ENCODE measurements around the gene DRAXIN. TPM values are rescaled to one million over a fixed set of nuclear protein-coding genes. Genes with fewer than 3 reads are reported as not detected.

Gene DRAXIN
- total RNA-seq, 1 donor from 2014 or later: 0.11 TPM

GRCh38 chr1:11707621-11708276, 16.2 kb downstream of the DRAXIN start:
- intact Hi-C loops (cut with micrococcal nuclease): no loop called here

DNA sequence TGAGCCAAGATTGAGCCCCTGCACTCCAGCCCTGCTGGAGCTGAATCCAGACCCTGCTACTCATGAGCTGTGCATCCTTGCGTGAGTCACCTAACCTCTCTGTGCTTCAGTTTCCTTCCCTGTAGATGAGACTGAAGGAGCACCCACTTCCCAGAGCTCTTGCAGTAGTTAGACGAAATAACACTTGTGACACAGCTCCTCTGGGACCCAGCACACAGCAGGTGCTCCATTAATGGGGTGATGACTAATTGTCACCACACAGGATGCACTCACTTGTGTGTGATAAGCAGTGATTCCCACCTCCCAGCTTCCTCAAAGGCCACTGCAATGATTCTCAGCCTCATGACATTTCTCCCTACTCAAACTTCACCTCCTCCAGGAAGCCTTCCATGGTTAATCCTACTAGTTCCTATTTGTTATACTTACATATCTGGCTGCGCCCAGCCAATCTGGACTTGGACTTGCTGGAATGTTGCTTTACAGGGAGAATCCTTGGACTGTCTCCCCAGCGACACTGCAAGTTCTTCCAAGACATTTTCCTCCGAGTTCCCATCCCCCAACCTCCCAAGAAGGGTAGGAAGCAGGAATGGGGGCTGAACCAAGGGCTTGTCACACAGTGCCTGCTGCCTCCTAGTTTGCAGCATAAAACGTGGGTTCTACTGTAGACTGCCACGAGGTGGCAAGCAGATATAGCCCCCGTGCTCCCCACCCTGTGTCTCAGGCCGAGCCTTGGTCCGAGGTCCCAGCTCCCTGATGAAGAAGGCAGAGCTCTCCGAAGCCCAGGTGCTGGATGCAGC, 17.2 kb downstream of the DRAXIN start:
- intact Hi-C loops (cut with micrococcal nuclease): no loop called here

DNA sequence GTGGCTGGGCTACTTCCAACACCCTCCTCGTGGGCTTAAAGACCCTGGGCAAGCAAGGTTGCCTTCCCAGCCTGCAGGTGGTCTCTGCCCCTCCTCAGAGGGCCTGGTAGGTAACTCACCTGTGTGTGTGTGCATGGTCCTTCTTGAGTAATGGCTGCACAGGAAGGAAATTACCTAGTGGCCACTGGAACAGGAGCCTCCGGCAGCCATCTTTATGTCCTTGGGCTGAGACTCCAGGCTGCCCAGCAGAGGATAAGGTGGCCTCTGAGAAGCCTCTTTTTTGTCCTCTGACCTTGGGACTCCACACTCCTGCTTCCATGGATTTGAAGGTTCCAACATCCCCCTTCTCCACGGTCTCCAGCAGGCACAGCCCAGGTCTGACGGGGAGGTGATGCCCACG, 20.0 kb downstream of the DRAXIN start:
- intact Hi-C loops (cut with micrococcal nuclease): no loop called here

DNA sequence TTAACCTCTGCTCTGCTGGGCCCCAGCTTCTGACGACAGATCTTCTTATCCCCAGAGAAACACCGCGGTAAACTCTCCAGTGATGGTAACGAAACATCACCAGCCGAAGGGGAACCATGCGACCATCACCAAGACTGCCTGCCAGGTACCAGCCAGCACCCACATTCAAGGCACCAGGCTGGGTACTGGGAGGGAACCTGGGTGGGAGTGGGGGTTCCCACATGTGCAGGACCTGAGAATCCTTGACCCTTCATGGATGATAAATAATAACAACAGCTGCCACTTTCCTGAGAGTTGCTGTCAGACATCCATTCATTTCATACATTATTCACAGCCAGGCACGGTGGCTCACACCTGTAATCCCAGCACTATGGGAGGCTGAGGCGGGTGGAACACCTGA, 20.8 kb downstream of the DRAXIN start:
- intact Hi-C loops (cut with micrococcal nuclease): no loop called here

- intact Hi-C loops (cut with micrococcal nuclease): no loop called here
These were observed 21.6 kb downstream of the DRAXIN start for GRCh38 chr1:11713095-11713494.

DNA sequence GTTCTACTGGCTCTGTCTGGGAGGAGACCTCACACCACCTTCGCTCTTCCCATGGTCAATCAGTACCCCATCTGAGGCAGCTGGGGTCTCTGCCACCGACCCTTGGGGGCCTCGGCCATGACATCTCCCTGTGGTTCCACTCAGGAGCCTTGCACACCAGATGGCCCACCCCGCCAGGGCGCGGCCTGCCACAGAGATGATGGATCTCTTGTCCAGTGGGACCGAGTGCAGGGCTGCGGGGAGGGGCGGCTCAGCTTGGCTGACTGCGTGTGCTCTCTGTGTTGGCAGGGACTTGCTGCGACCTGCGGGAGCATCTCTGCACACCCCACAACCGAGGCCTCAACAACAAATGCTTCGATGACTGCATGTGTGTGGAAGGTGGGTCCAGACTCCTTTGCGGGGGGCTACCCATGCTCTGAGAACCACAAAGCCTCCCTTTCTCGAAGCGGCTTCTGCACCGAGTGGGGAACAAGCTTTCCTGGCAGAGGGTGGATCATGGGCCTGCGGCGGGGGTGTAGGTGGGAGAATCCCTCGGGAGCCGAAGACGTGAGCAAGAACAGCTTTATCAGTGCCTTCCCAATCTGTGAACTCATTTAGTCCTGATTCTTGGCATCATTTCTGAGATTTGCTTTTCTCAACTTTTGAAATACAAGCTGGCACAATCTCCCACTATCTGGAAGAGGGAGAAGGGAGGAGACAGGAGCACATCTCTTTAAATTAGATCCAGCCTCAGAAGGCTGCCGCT, 23.5 kb downstream of the DRAXIN start:
- intact Hi-C loops (cut with micrococcal nuclease): loop anchor here (5.0 kb wide), 1 partner anchor 33 kb away; the partner anchor contains the start of gene MAD2L2

- intact Hi-C loops (cut with micrococcal nuclease): loop anchor here (1.0 to 5.0 kb wide), 3 partner anchors 37 to 69 kb away; partner anchors contain the start of genes FBXO6 and MAD2L2
These were observed 28.0 kb downstream of the DRAXIN start for GRCh38 chr1:11719313-11720032.

GRCh38 chr1:11720033-11720376, 28.5 kb downstream of the DRAXIN start:
- intact Hi-C loops (cut with micrococcal nuclease): no loop called here

DNA sequence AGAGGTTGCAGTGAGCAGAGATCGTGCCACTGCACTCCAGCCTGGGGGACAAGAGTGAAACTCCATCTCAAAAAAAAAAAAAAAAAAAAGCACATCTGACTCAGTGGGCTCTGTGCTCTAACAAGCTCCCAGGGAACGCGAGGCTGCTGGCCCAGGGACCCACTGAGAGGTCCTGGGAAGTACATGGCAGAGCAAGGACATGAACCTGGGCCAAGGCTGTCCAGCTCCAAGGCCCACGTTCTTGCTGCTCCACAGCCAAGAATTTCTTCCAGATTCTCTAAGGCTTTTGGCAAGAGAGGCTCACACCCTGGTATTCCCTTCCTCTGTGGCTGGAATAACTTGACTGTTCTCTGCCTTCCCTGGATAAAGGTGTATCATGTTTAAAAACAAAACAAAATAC, 29.0 kb downstream of the DRAXIN start:
- intact Hi-C loops (cut with micrococcal nuclease): no loop called here

GRCh38 chr1:11721311-11721710, 29.8 kb downstream of the DRAXIN start:
- intact Hi-C loops (cut with micrococcal nuclease): no loop called here

GRCh38 chr1:11722538-11722937, 31.0 kb downstream of the DRAXIN start:
- intact Hi-C loops (cut with micrococcal nuclease): no loop called here

DNA sequence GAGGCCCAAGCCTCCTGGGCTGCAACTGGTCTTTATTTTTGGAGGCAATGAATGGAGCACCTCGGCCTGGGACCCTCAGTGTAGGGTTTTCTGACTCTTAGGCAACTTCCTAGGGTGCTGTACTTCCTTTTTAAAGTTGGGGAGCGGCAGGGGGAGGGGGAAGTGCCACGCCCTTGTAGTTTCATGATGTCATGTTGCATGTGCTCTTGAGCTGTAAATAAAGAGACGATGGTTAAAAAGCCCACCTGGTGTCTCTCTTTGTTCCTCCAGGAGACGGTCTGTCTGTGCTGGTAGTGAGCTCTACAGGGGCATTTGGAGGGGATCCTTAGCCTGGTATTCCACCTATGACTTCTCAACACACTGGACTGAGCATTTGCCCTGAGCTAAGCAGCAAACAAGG, 34.1 kb downstream of the DRAXIN start:
- intact Hi-C loops (cut with micrococcal nuclease): no loop called here

DNA sequence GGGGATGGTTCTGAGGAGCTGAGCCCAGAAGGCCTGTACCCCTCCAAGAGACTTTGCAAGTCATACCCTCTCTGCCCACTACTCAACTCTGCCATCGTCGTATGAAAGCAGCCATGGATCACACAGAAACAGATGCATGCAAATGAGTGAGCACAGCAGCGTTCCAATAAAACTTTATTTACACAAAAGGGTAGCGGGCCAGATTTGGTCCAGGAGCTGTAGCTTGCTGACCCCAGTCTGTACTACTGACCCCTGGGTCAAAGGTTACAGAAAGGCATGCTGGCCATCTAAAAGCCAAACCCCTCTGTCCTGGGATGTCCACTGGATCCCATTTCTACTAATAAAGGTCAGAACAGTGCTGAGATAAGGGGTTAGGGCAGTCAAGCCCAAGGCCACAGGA, 35.6 kb downstream of the DRAXIN start:
- intact Hi-C loops (cut with micrococcal nuclease): no loop called here

DNA sequence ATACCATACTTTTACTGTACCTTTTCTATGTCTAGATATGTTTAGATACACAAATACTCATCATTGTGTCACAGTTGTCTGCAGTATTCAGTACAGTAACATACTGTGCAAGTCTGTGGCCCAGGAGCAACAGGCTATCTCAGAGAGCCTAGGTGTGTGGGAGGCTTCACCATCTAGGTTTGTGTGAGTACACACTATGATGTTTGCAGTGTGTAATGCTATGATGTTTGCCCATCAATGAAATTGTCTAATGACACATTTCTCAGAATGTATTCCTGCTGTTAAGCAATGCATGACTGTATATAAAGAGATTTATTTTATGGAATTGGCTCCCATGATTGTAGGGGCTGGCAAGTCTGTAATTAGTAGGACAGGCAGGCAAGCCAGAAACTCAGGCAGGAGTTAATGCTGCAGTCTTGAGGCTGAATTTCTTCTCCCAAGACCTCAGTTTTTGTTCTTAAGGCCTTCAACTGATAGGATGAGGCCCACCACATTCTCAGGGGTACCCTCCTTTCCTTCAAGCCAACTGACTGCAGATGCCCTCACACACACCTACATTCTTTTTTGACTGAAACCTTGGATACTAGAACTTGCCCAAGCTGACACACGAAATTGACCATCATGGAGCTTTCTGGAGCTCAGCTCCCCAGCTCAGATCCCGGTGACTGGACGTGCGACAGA, 36.8 kb downstream of the DRAXIN start:
- intact Hi-C loops (cut with micrococcal nuclease): no loop called here

DNA sequence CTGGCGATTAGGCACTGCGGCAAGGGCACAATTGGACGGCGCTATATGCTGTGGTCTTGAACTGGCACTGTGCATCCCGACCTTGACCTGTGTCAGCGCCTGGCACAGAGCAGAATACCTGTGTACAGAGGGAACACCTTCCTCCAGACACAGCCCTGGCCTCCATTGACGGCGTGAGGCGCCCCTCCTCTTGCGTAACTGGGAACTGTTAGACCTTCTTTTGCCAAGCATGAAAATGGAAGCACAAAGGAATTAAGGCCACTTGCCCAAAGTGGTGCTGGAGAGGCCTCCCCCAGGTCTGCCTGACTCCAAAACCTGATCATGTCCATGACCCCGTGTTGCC, 37.6 kb downstream of the DRAXIN start:
- intact Hi-C loops (cut with micrococcal nuclease): no loop called here

DNA sequence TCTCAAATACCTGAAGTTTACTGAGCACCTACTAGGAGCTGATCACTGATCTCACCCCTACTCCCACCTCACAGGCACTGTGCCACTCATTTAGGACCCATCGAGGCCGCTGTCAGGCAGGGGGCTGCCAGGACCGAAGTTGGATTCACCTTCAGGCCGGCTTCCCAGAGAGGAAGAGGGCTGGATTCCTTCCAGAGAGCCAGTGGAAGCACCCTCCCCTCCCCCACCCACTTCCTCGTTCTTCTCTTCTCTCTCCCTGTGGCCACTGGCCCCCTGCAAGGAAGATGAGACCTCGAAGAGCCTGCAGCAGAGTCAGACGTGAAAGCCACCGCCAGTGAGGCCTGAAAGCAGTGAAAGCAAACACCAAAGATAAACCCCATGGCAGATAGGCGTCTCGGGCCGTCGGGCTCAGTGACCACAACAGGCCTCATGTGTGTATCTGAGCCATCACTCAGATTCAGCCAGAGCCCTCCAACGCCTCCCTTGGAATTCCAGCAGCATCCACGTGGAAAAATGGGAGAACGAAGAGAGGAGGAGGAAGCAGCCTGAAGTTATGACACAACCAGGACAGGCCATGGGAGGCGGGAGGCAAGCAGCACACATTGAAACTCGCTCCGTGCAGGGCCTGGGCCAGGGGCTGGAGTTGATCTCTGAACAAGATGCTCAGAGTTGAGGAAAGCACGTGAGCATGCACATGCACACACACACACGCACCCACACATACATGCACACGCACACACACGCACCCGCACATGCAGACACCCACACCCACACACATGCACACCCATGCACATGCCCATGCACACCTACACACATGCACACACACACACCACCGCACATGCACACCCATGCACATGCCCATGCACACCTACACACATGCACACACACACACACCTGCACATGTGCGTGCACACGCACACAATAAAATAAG, 38.3 kb downstream of the DRAXIN start:
- intact Hi-C loops (cut with micrococcal nuclease): no loop called here

GRCh38 chr1:11730429-11730891, 39.0 kb downstream of the DRAXIN start:
- intact Hi-C loops (cut with micrococcal nuclease): no loop called here

DNA sequence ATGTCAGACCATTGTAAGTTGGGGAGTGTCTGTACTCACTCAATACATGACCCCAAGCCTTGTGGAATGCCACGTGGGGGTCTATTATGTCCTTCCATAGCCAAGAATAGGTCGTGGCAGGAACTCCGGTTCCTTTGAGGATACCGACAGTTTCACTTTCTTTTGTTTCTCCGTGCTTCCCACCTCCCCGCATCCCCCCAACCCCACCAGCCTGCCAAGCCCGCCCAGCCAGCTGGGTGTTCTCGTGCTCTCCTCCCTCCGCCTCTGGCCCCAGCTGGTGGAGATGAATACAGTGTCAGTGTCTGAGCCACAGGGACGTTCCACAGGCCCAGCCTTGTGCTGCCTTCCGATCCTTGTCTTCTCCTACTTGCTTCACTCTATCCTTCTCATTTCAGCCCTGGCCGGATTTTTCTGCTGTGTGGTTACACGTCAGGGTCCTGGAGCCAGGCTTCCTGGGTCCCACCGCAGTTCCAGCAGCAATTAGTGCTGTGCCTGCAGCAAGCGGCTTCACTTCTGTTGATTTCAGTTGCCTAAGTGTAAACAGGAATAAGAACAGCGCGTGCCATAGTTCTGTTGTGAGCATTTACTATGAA, 40.3 kb downstream of the DRAXIN start:
- intact Hi-C loops (cut with micrococcal nuclease): no loop called here

- intact Hi-C loops (cut with micrococcal nuclease): no loop called here
These were observed 41.8 kb downstream of the DRAXIN start for GRCh38 chr1:11733306-11733705.

GRCh38 chr1:11735531-11735853, 44.0 kb downstream of the DRAXIN start:
- intact Hi-C loops (cut with micrococcal nuclease): no loop called here
